NCI-H2171 treated with DMSO at 0.1 percent for 48 hours (cell line): ENCODE data around the gene EGLN1.
"Not testable (repeated sequence)": the region's sequence is repeated elsewhere in the genome, so short reads cannot be mapped to it uniquely, and the experiment has no call there.

ENCODE experiments used
- DNase-seq: peaks from one replicate; lab custom pipeline; 2025; lab: John Stamatoyannopoulos, UW

Gene EGLN1

GRCh38 chr1:231359113-231359512 lies 63.0 kb downstream of the EGLN1 start:
- no peak for DNase-seq

GRCh38 chr1:231357831-231358354 lies 64.2 kb downstream of the EGLN1 start:
- peak; percentile 82 for DNase-seq

- DNase-seq: no peak
These were observed 64.8 kb downstream of the EGLN1 start for GRCh38 chr1:231357187-231357772.

GRCh38 chr1:231355171-231355570 lies 66.9 kb downstream of the EGLN1 start:
- no peak for DNase-seq

- DNase-seq: no peak
These were observed 67.6 kb downstream of the EGLN1 start for GRCh38 chr1:231354330-231355020.

GRCh38 chr1:231353086-231353485 lies 69.0 kb downstream of the EGLN1 start:
- no peak for DNase-seq

- DNase-seq: no peak
These were observed 70.3 kb downstream of the EGLN1 start for GRCh38 chr1:231351816-231352215.

- DNase-seq: not testable (repeated sequence)
These were observed 73.2 kb downstream of the EGLN1 start for GRCh38 chr1:231348856-231349255.

GRCh38 chr1:231348442-231348841 lies 73.6 kb downstream of the EGLN1 start:
- no peak for DNase-seq

- DNase-seq: no peak
These were observed 74.1 kb downstream of the EGLN1 start for GRCh38 chr1:231347961-231348360.

GRCh38 chr1:231340328-231341013 lies 81.6 kb downstream of the EGLN1 start:
- DNase-seq: no peak

- DNase-seq: peak; percentile 34
These were observed 83.6 kb downstream of the EGLN1 start, which contains the start of gene SPRTN for GRCh38 chr1:231338270-231339128. Gene SPRTN, plus strand, starts transcription at chr1:231338293. Its CDS starts 91 bp downstream, at chr1:231338384.

- DNase-seq: peak; percentile 97
These were observed 84.4 kb downstream of the EGLN1 start, which contains the start of gene EXOC8 for GRCh38 chr1:231337472-231338269. Gene EXOC8, minus strand, starts transcription at chr1:231337852. Its CDS starts 107 bp downstream, at chr1:231337745.

GRCh38 chr1:231337043-231337471 lies 85.0 kb downstream of the EGLN1 start:
- no peak for DNase-seq

- DNase-seq: no peak
These were observed 86.2 kb downstream of the EGLN1 start for GRCh38 chr1:231335663-231336602.

- no peak for DNase-seq
These were observed 87.1 kb downstream of the EGLN1 start for GRCh38 chr1:231334952-231335351.

- DNase-seq: no peak
These were observed 87.9 kb downstream of the EGLN1 start for GRCh38 chr1:231334079-231334666.

- no peak for DNase-seq
These were observed 89.3 kb downstream of the EGLN1 start for GRCh38 chr1:231332761-231333160.

GRCh38 chr1:231329483-231329882 lies 92.6 kb downstream of the EGLN1 start:
- DNase-seq: no peak
